GM18505 (cell line): ENCODE data around the gene TPD52L2.
"Not testable (repeated sequence)": the region's sequence is repeated elsewhere in the genome, so short reads cannot be mapped to it uniquely, and the experiment has no call there.

Experiments used
- ATAC-seq: cut with Tn5 transposase; IDR thresholded peaks from one replicate; pipeline ENCODE4 v1.9.1; 2021; ENCODE audit not compliant: unreplicated experiment
- POLR2A ChIP-seq: IDR thresholded peaks from 4 replicates; pipeline ENCODE4 v1.6.1; 2011; ENCODE audit warnings: borderline replicate concordance; ENCODE audit not compliant: insufficient read depth, insufficient read length; ENCODE audit errors: extremely low read depth

TPD52L2 gene

DNA sequence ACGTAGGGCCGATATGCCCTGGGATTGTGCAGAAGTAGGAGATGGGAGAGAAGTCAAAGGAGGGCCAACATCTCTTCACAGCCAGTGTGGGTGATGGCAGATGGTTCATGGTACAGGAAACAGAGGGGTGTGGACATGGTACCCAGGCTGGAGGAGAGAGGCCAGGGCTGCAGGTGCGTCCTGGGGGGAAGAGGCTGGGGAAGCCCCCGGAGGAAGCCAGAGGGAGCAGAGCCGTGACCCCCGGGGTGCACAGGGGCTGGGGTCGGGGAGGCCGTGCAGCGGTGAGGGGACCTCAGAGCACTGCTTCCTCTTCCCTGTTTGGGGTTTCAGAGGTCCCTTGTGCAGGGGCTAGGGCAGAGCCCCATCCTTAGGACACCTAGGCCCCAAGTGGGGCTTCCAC is 22.8 kb upstream of the TPD52L2 start:
- no peak for TF ChIP-seq POLR2A
- no peak for ATAC-seq

GRCh38 chr20:63843222-63843621 is 21.8 kb upstream of the TPD52L2 start:
- no peak for TF ChIP-seq POLR2A
- no peak for ATAC-seq

- TF ChIP-seq POLR2A: no peak
- no peak for ATAC-seq
These were observed 21.3 kb upstream of the TPD52L2 start for GRCh38 chr20:63843778-63844177.

- ATAC-seq: no peak
- no peak for TF ChIP-seq POLR2A
These were observed 20.5 kb upstream of the TPD52L2 start for GRCh38 chr20:63844511-63844991.

DNA sequence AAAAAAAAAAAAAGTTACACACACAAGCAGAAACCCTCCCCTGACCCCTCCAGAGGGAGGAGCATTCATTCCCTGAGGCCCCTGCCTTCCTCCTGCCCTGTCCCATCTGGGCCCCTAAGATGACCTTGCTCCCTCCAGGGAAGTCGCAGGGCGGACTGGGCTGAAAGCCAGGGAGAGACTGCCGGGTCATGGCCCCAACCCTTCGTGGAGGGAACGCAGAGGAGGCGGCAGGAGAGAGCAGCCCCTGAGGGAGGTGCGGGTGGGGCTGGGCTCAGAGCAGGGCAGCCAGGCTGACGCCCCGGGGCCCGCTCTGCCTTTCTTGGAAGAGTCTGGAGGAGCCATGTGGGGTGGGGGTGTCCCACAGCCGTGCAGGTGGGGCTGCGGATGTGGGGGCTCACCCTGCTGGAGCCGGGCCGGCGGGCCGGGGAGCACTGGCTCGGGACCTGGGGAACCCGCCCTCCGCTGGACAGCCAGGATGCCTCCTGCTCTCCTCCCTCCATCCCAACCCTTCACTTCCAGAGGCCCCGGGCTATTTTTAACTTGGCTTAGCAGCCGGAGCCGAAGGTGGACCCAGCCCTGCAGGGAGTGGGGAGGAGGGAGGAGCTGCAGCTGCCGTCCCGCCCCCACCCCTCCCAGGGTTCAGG is 18.8 kb upstream of the TPD52L2 start:
- no peak for TF ChIP-seq POLR2A
- no peak for ATAC-seq

- TF ChIP-seq POLR2A: no peak
- no peak for ATAC-seq
These were observed 18.2 kb upstream of the TPD52L2 start for GRCh38 chr20:63846888-63847236.

DNA sequence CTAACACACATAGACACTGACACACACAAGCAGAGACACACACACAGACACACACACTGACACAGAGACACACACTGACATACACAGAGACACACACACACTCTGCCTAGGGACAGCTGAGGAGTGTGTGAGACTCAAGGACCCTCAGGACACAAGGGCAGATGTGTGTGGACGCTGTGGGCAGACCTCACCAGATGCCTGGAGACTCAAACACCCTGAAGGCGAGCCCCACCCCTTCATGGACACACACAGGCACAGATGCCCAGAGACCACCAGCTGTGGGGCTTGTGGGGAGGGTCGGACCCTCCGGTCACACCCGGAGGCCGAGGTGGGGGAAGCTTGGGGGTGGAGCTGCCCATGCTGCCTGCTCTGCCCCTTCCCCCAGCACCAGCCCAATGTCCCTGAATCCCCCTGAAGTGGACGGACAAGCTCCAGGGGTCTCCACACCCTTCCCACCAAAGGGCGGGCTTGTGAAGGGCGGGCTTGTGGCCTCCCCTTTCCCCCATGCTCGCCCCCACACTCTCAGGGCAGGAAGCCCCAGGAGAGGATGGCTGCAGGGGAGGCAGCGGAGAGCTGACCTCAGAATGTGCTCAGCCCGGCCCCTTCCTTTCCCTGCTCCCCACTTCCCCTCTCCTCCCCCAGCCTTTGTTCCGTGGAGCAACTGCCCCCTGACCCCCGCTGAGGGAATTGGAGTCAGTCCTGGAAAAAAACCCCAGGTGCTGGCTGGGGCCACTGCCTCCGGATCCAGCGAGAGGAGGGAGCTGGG is 17.6 kb upstream of the TPD52L2 start:
- no peak for TF ChIP-seq POLR2A

GRCh38 chr20:63848003-63848911 is 16.8 kb upstream of the TPD52L2 start:
- no peak for ATAC-seq
- TF ChIP-seq POLR2A: no peak

More for the DNA sequence above, 17.6 kb upstream of the TPD52L2 start:
- ATAC-seq: no peak

DNA sequence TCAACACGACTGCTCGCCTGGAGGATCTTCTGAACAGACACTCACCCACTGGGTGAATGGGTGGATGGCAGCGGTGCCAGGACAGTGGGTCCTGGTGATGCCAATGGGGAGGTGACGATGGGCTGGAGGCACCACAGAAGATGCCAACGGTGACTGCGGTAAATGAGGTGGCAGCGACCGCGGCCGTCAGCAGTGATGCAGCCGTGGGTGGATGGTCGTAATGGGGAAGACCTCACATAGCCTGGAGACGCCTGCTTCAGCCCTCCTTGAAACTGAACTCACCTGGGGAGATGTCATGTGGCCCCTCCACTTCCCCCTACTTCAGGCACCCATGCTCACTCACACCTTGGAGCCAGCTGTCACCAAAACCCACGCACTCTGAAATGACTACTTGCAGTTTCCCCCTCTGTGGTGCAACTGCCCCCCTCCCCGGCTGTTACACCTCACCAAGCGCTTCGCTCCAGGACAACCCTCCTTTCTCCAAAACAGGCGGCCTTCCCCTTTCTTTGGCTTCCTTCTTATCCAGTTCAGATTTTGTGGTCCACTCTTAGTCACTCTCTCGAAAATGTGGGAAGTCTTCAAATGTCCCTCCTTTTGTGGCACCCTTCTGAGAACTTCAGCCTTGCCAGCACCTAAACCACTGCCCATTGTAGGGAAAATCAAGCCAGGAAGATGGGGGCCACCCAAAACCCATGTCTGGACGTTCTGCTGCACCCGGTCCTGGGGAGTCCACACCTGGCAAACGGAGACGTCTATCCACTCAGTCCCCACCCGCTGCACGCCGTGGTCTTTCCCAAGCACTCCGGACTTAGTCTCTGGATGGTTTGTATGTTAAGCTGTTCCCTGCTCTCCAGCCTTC is 14.2 kb upstream of the TPD52L2 start:
- no peak for TF ChIP-seq POLR2A
- peak; percentile 77 for ATAC-seq

GRCh38 chr20:63851548-63851943 is 13.5 kb upstream of the TPD52L2 start:
- not testable (repeated sequence) for ATAC-seq

DNA sequence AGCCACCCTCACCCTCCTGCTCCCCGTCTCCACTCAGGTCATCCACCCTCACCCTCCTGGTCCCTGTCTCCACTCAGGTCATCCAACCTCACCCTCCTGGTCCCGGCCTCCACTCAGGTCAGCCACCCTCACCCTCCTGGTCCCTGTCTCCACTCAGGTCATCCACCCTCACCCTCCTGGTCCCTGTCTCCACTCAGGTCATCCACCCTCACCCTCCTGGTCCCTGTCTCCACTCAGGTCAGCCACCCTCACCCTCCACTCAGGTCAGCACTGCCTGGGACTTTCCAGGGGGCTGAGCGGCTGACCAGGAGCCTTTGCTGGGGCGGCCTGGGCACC is 11.4 kb upstream of the TPD52L2 start:
- ATAC-seq: not testable (repeated sequence)

DNA sequence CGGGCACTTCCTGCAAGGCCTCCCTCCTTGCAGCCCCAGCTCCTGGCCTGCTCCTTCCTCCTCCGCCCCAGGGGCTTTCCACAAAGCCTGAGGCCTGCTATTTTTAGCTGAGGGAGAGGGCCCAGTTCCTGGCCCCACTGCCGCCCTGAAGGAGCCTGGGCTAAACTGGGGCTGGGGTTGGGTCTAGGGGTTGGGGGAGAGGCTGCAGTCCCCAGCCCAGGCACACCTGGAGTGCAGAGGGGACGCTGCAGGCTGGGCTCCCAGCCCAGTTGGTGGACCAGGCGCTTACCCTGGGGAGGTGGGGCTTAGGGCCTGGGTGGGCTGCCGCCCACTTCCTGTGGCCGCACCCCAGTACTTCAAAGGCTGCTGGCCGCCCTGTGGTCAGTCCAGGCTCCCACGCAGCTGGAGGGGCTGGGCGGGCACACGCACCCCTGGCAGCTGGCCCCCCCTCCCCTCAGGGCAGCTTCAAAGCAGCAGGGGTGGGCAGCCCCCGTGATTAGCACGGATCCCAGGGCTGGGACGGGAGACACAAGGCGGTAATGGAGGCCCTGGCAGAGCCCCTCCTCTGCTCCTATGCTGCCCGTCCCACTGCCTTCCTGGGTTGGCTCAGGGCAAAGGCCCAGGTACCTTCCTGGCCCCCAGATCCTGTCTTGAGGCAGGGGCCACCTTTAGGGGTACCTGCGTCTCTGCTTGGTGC is 10.9 kb upstream of the TPD52L2 start:
- no peak for ATAC-seq

More for the DNA sequence above, 10.9 kb upstream of the TPD52L2 start:
- no peak for TF ChIP-seq POLR2A
